Measurements from ENCODE around the gene PTP4A1.
"Not testable (repeated sequence)": the region's sequence is repeated elsewhere in the genome, so short reads cannot be mapped to it uniquely, and the experiment has no call there.

DNA sequence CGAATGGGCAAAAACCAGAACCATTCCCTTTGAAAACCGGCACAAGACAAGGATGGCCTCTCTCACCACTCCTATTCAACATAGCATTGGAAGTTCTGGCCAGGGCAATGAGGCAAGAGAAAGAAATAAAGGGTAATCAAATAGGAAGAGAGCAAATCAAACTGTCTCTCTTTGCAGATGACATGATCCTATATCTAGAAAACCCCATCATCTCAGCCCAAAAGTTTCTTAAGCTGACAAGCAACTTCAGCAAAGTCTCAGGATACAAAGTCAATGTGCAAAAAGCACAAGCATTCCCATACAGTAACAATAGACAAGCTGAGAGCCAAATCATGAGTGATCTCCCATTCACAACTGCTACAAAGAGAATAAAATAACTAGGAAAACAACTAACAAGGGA lies 13.4 kb downstream of the PTP4A1 start:
- TF ChIP-seq, protein P1, sequence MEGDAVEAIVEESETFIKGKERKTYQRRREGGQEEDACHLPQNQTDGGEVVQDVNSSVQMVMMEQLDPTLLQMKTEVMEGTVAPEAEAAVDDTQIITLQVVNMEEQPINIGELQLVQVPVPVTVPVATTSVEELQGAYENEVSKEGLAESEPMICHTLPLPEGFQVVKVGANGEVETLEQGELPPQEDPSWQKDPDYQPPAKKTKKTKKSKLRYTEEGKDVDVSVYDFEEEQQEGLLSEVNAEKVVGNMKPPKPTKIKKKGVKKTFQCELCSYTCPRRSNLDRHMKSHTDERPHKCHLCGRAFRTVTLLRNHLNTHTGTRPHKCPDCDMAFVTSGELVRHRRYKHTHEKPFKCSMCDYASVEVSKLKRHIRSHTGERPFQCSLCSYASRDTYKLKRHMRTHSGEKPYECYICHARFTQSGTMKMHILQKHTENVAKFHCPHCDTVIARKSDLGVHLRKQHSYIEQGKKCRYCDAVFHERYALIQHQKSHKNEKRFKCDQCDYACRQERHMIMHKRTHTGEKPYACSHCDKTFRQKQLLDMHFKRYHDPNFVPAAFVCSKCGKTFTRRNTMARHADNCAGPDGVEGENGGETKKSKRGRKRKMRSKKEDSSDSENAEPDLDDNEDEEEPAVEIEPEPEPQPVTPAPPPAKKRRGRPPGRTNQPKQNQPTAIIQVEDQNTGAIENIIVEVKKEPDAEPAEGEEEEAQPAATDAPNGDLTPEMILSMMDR (IDR thresholded peaks at IDR 0.05; ENCODE audit: borderline replicate concordance, extremely low read depth, low read length, poor library complexity, severe bottlenecking), result not testable (repeated sequence)
- TF ChIP-seq EZH2 (IDR thresholded peaks at IDR 0.05; ENCODE audit: borderline replicate concordance, low read depth, low read length, severe bottlenecking), result not testable (repeated sequence)

Data from DND-41 (cell line).